HG02798 (cell line): Measurements from ENCODE around the gene ITIH6.
"Not testable (repeated sequence)": the region's sequence is repeated elsewhere in the genome, so short reads cannot be mapped to it uniquely, and the experiment has no call there.

Experiments used
- ATAC-seq: cut with Tn5 transposase; IDR thresholded peaks from one replicate; pipeline ENCODE4 v1.9.1; 2021; ENCODE audit warnings: mild to moderate bottlenecking; ENCODE audit not compliant: unreplicated experiment, poor library complexity

The ITIH6 gene

DNA sequence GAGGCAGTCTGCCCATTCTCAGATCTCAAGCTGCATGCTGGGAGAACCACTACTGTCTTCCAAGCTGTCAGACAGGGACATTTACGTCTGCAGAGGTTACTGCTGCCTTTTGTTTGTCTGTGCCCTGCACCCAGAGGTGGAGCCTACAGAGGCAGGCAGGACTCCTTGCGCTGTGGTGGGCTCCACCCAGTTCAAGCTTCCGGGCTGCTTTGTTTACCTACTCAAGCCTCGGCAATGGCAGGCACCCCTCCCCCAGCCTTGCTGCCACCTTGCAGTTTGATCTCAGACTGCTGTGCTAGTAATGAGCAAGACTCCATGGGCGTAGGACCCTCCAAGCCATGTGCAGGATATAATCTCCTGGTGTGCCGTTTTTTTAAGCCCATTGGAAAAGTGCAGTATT is 59.5 kb downstream of the ITIH6 start:
- not testable (repeated sequence) for ATAC-seq

DNA sequence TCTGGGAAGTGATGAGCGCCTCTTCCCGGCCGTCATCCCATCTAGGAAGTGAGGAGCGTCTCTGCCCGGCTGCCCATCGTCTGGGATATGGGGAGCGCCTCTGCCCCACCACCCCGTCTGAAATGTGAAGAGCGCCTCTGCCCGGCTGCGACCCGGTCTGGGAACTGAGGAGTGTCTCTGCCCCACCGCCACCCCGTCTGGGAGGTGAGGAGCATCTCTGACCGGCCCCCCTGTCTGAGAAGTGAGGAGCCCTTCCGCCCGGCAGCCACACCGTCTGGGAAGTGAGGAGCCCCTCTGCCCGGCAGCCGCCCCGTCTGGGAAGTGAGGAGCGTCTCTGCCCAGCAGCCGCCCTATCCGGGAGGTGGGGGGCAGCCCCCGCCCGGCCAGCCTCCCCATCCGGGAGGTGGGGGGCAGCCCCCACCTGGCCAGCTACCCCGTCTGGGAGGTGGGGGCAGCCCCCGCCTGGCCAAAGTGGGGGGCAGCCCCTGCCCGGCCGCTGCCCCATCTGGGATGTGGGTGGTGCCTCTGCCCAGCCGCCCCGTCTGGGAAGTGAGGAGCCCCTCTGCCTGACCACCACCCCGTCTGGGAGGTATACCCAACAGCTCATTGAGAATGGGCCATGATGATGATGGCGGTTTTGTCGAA is 61.6 kb downstream of the ITIH6 start:
- not testable (repeated sequence) for ATAC-seq

DNA sequence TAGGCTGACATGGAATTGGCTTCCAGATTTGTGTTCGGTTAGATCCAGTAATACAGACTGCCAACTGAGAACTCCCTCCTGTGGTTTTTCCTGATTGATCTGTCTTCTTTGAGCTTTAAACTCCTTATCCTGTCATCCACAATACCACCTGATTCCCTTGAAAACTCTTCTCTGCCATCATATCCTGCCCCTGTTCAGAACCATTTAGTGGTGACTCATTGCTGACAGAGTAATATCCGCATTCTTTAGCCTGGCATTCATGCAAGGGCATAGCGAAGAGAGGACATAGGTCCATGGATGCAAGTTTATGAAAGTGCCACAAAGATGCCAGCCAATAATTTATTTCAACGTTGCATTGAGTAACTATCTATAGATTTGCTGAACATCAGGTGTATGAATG is 76.6 kb downstream of the ITIH6 start:
- no peak for ATAC-seq

DNA sequence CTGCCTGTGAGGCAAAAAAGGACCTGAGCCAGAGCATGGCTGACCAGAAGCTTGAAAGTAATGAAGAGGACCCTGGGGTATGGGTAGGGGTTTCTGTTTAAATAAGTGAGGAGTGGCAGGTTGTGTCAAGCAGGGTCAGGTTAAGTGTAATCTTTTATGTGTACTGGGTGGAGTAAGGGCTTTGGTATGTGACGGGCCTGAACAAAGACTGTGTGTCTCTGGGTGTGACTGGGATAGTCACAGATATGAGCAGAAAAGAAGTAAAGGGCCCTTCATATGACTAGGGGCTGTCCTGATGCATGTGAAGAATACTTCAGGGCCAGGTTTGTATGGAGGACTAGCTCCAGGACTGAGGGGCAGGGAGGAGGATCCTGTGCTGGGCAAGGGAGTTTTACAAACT is 82.4 kb downstream of the ITIH6 start:
- no peak for ATAC-seq

DNA sequence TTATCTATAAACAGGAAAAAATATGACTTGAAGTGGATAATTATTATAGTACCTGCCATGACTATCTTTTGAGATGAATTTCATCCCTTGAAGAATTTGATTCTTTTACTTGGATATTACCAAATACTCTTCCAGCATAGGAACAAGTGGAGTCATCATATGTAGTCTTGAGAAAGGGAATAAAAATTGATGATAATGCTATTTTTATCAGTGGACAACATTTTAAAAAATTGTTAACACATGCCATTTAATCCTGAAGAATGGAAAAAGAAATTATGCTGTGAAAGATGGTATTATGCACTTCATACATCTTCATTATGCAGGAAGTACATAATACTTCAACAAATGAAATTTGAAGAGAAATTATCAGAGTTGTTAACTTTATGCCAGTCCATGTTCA is 83.6 kb downstream of the ITIH6 start:
- no peak for ATAC-seq

DNA sequence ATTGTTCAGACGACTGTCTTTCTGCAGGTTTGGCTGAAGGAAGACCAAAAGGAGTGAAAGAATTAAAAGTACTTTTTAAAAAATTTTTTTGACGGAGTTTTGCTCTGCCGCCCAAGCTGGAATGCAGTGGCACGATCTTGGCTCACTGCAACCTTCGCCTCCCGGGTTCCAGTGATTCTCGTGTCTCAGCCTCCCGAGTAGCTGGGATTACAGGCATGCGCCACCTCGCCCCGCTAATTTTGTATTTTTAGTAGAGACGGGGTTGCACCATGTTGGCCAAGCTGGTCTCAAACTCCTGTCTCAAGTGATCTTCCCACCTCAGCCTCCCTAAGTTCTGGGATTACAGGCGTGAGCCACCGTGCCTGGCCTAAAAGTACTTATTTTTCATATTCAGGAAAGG is 86.3 kb downstream of the ITIH6 start:
- ATAC-seq, result no peak

DNA sequence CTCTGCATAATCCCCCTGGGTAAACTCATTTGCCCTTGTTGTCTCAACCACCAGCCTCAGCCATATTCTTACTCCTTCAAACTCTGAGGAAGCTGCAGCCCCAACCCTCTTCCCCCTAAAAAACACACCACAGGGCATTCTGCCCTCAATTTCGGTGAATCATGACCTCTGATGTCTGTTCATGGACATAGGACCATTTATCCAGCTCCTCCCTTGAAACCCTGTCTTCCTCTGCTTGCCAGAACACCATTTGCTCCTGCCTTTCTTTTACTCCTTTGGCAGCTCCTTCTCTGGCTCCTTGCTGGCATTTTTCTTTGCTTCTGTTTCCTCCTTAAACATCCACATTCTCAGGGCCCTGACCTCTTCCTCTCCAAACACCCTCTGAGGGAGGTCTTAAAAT is 87.1 kb downstream of the ITIH6 start:
- ATAC-seq, result no peak

DNA sequence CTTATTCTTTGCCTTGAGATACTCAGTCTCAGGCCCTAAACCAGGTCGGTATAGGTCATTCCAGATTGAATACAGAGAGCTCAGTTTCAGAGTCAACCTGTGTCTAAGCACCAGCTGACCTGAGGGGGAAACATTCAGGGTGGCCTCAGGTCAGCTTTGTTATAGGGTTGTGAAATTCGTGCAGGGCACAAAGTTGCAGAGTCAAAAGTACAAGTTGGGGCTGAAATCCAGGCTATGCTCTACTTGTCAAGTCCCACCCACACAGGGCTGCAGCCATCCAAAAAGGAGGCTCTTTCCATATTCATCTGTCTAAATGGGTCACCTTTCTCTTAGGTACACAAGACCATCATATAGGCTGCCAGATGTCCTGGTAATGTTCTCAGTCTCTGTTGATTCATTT is 89.7 kb downstream of the ITIH6 start:
- no peak for ATAC-seq
